Stimulated activated CD4-positive, alpha-beta T cell treated with anti-CD3 and anti-CD28 coated beads, Interleukin-12 subunit alpha, Interleukin-12 subunit beta, amount 100 ng/mL, for 48 hours (primary cell): Measurements from ENCODE around the gene AGPAT4.
A peak's percentile ranks its signal among the peaks of the same experiment; 100 is the strongest.
"Not testable (repeated sequence)": the region's sequence is repeated elsewhere in the genome, so short reads cannot be mapped to it uniquely, and the experiment has no call there.

ENCODE experiments used
- DNase-seq, 3 donors: peaks; one replicate each; pipeline ENCODE4 v3.0.0-alpha.2; 2020; ENCODE audit warnings: low read depth in 2 of 3, low spot score in 1 of 3

The AGPAT4 gene

GRCh38 chr6:161228096-161228495, 45.8 kb downstream of the AGPAT4 start:
- DNase-seq = no peak

GRCh38 chr6:161227004-161227960, 46.6 kb downstream of the AGPAT4 start:
- DNase-seq = no peak

- DNase-seq = peak in 1 of 3 donors; percentile 2
Measured at GRCh38 chr6:161226009-161226964, 47.6 kb downstream of the AGPAT4 start.

- DNase-seq = no peak
Measured at GRCh38 chr6:161225681-161226008, 48.2 kb downstream of the AGPAT4 start.

DNA sequence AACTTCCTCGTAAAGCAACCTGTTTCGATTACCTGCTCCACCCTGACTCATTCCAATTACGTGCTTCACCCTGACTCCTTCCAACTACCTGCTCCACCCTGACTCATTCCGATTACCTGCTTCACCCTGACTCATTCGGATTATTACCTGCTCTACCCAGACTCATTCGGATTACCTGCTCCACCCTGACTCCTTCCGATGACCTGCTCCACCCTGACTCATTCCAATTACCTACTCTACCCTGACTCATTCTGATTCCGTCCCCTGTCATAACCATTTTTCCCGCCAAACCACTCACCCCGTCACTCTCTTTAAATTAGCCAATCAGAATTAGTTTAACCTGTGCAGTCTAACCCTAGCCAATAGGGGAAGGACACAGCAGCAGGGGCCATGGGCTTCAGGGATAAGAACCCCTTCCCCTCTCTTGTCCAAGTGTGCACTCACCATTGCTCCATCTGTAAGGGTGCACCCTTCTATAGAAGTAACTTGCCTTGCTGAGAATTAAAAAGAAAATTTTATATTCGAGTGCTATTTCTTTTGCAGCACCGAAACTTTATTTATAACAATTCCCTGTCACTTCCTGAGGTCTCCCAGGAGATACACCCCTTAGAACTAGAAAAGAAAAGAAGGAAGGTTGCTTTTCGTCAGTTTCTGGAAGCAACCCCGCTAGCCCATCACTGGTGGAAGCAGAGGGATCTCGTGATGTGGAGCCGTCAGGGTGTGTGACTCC, 48.7 kb downstream of the AGPAT4 start:
- not testable (repeated sequence) for DNase-seq

DNA sequence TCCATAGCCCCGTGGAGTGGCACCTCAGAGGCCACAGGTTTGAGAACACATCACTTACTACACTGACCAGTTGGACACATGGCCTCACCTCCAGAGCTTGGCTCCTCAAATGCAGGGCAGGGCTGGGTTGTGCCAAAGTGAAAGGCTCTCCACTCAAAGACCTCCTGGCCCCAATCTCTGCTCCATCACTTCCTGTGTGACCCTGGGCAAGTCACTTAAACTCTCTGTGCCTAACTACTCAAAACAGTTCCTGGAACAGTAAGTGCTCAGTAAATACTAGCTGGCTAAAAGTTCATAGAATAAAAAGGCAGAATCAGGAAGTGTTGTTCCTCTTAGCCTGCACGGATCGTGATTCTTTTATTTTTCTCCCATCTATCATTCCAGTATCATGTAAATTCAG, 50.2 kb downstream of the AGPAT4 start:
- DNase-seq = no peak

GRCh38 chr6:161222706-161223234, 51.1 kb downstream of the AGPAT4 start:
- no peak for DNase-seq

GRCh38 chr6:161220346-161220745, 53.5 kb downstream of the AGPAT4 start:
- DNase-seq = no peak

GRCh38 chr6:161219680-161220079, 54.2 kb downstream of the AGPAT4 start:
- DNase-seq = no peak

GRCh38 chr6:161218222-161218621, 55.6 kb downstream of the AGPAT4 start:
- DNase-seq = no peak

DNA sequence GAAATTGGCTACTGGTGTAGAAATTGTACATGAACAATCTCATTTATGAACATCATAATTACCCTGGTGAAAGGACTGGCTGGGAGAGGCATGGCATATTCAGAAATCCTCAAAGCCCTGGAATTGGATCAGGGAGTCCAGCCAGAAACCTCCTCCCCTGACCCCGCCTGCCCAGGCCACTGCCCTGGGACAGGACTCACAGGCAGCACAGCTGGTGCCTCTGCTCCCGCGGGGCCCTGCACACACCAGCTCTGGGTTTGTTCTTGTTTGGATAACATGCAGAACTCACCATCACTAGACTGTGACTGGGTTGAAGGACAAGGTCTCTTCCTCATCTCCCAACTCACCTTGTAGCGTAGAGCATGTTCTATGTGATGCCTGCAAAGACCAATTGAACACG, 56.2 kb downstream of the AGPAT4 start:
- DNase-seq = no peak

DNA sequence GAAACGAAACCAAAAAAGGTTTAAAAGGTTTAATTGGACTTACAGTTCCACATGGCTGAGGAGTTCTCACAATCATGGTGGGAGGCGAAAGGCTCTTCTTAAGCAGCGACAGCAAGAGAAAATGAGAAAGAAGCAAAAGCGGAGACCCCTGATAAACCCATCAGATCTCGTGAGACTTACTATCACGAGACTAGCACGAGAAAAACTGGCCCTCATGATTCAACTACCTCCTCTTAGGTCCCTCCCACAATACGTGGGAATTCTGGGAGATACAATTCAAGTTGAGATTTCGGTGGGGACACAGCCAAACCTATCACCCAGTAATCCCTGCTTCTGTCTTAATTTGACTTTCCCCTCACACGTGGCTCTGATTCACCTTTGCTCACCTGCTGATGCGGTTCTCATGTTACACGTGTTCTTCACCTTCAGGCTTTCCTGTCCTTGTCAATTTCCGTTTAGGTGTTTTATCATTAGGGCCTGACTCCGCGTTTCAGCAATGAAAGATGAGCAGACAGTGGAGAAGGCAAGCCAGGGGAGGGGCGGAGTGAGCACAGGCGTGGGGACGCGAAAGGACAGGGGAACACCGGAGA, 57.1 kb downstream of the AGPAT4 start:
- DNase-seq = no peak

- DNase-seq = no peak
Measured at GRCh38 chr6:161215876-161216615, 57.8 kb downstream of the AGPAT4 start.

DNA sequence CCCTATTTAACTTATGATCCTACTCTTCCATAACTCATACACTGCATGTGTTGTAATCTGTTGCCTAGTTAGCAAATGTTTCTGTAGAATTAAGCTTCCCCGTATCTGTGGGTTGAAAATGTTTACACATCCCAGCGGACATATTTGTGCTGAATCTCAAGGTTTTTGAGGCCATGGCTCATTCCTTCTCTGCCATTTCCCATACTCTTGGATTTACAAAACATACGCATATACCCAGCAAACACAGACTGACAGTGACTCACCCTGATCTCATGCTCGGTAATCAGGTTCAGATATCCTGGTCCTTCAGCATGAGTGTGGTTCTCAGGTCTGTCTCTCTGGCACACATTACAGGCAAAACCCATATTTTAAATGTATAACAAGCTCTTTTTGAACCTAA, 58.7 kb downstream of the AGPAT4 start:
- DNase-seq = no peak

GRCh38 chr6:161214722-161215121, 59.1 kb downstream of the AGPAT4 start:
- DNase-seq = no peak

DNA sequence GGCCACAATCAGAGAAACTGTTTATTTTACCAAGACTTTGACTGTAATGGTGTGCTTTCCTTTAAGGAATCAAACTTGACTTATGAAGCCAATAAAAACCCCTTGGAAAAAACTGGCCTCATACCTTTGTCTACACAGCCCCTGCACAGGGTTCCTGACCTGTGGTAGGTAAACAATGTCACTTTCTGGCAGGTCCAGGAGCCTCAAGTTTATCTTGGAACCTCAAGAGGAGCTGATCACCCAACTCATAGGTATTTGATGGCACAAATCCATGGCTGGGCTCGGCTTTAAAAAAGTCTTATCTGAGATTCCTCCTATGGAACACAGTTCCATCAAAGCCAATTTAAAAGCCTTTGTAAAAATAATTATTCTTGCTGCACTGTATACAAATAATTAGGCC, 61.0 kb downstream of the AGPAT4 start:
- no peak for DNase-seq

DNA sequence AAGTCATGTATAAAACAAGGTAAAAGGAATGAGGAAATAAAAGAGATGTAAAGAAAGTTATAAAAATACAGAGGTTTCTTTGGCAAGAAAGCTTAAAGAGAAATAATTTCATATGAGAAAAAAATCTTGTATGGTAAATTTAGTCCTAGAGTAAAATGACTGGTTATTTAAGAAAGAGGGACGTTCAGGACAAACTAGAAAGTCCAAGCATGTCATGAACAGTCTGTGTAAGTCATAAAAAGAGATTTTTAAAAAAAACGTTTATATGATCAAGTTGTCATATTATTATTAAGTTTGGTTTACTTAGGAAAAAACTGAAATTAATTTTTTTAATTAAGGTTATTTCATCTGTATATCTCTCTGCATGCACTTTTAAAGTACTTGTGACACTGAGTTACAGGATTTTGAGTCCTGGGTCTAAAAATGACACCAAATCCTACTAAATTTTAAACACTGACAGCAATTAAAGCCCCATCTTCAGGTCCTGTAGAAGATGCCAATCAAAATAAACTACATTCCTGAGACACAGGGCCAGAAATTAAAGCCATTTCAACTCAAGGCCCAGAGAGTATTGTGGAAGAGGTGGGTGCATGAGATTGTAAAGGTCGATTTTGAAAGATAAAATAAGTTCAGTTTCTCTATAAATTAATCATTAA, 62.4 kb downstream of the AGPAT4 start:
- no peak for DNase-seq

- no peak for DNase-seq
Measured at GRCh38 chr6:161210857-161211256, 63.0 kb downstream of the AGPAT4 start.

- DNase-seq = no peak
Measured at GRCh38 chr6:161207200-161207599, 66.7 kb downstream of the AGPAT4 start.
